NCI-H2196 treated with DMSO at 0.1 percent for 48 hours (cell line): Measurements from ENCODE around the gene OSBPL2.

Experiments
- DNase-seq: peaks from one replicate; lab custom pipeline; 2025; ENCODE audit not compliant: unreplicated experiment; lab: John Stamatoyannopoulos, UW

The OSBPL2 gene

GRCh38 chr20:62205618-62206387, 32.5 kb upstream of the OSBPL2 start:
- no peak for DNase-seq

GRCh38 chr20:62206388-62206775, 31.9 kb upstream of the OSBPL2 start:
- DNase-seq, result no peak

GRCh38 chr20:62208061-62208794, 30.1 kb upstream of the OSBPL2 start:
- DNase-seq, result no peak

GRCh38 chr20:62208795-62209755, 29.2 kb upstream of the OSBPL2 start:
- no peak for DNase-seq

- no peak for DNase-seq
Observed at GRCh38 chr20:62209850-62210495, 28.3 kb upstream of the OSBPL2 start.

GRCh38 chr20:62210496-62210855, 27.8 kb upstream of the OSBPL2 start:
- peak; percentile 41 for DNase-seq

- DNase-seq, result no peak
Observed at GRCh38 chr20:62211216-62211615, 27.1 kb upstream of the OSBPL2 start.

GRCh38 chr20:62211769-62212288, 26.5 kb upstream of the OSBPL2 start:
- no peak for DNase-seq

- DNase-seq, result no peak
Observed at GRCh38 chr20:62212299-62212698, 26.0 kb upstream of the OSBPL2 start.

- DNase-seq, result no peak
Observed at GRCh38 chr20:62214067-62214466, 24.3 kb upstream of the OSBPL2 start.

GRCh38 chr20:62215020-62215990, 23.0 kb upstream of the OSBPL2 start:
- no peak for DNase-seq

GRCh38 chr20:62215991-62216635, 22.2 kb upstream of the OSBPL2 start:
- no peak for DNase-seq

- no peak for DNase-seq
Observed at GRCh38 chr20:62216636-62217566, 21.4 kb upstream of the OSBPL2 start.

GRCh38 chr20:62217913-62218773, 20.2 kb upstream of the OSBPL2 start:
- DNase-seq, result no peak

- no peak for DNase-seq
Observed at GRCh38 chr20:62219101-62219991, 19.0 kb upstream of the OSBPL2 start.
